Measurements from ENCODE around the gene NR5A1.
A peak's percentile ranks its signal among the peaks of the same experiment; 100 is the strongest.

Gene NR5A1

GRCh38 chr9:124456341-124457078 lies 50.7 kb downstream of the NR5A1 start:
- no peak for DNase-seq

- no peak for DNase-seq
Measured at GRCh38 chr9:124455820-124456219, 51.4 kb downstream of the NR5A1 start.

- DNase-seq: no peak
Measured at GRCh38 chr9:124454791-124455443, 52.3 kb downstream of the NR5A1 start.

- no peak for DNase-seq
Measured at GRCh38 chr9:124454296-124454695, 52.9 kb downstream of the NR5A1 start.

GRCh38 chr9:124453586-124454191 lies 53.5 kb downstream of the NR5A1 start:
- no peak for DNase-seq

GRCh38 chr9:124452841-124453585 lies 54.2 kb downstream of the NR5A1 start:
- no peak for DNase-seq

- no peak for DNase-seq
Measured at GRCh38 chr9:124452326-124452725, 54.9 kb downstream of the NR5A1 start.

GRCh38 chr9:124450931-124451661 lies 56.1 kb downstream of the NR5A1 start:
- peak in 1 of 3 experiments; percentile 30 for DNase-seq

- DNase-seq: peak in 2 of 3 experiments; percentile 54 to 69
Measured at GRCh38 chr9:124450241-124450924, 56.8 kb downstream of the NR5A1 start, which contains the start of gene ADGRD2. TSS of gene ADGRD2 (plus strand) at chr9:124450451. CDS start at chr9:124451667, 1,216 bp downstream.

GRCh38 chr9:124449381-124450151 lies 57.6 kb downstream of the NR5A1 start:
- no peak for DNase-seq

GRCh38 chr9:124448019-124448418 lies 59.2 kb downstream of the NR5A1 start:
- no peak for DNase-seq

GRCh38 chr9:124447297-124447661 lies 59.9 kb downstream of the NR5A1 start:
- no peak for DNase-seq

GRCh38 chr9:124444166-124444565 lies 63.0 kb downstream of the NR5A1 start:
- no peak for DNase-seq

GRCh38 chr9:124443625-124444024 lies 63.6 kb downstream of the NR5A1 start:
- no peak for DNase-seq

GRCh38 chr9:124442826-124443225 lies 64.4 kb downstream of the NR5A1 start:
- no peak for DNase-seq

GRCh38 chr9:124442379-124442778 lies 64.8 kb downstream of the NR5A1 start:
- no peak for DNase-seq

GRCh38 chr9:124441291-124441690 lies 65.9 kb downstream of the NR5A1 start:
- DNase-seq: no peak

- no peak for DNase-seq
Measured at GRCh38 chr9:124440786-124441185, 66.4 kb downstream of the NR5A1 start.

GRCh38 chr9:124439686-124440243 lies 67.4 kb downstream of the NR5A1 start:
- DNase-seq: no peak

GRCh38 chr9:124439086-124439485 lies 68.1 kb downstream of the NR5A1 start:
- DNase-seq: no peak

- no peak for DNase-seq
Measured at GRCh38 chr9:124438091-124438490, 69.1 kb downstream of the NR5A1 start.
